HepG2 (cell line): ENCODE results near the gene EPHA10. TPM values are rescaled to one million over a fixed set of nuclear protein-coding genes. Genes with fewer than 3 reads are reported as not detected.

Experiments
- ATAC-seq: fragments of 200-7000 bp; cut with Tn5 transposase; 3 replicates; pipeline ENCODE4 v1.9.1; 2020; ENCODE audit warnings: mild to moderate bottlenecking, moderate library complexity
- BruUV-seq: library from RNA; stranded (reverse); fragments of 400-500 nt; replicated peaks from 2 replicates; lab custom pipeline; 2021; lab: Mats Ljungman, UMichigan
- CTCF ChIA-PET: fragments of 300-600 bp; formaldehyde crosslinking; extraction: SDS; loops from one replicate; lab custom pipeline; 2021; ENCODE audit warnings: low total read pairs, inconsistent platforms, low intra/inter-chr PET ratio; lab: Yijun Ruan, JAX
- POLR2A ChIA-PET: fragments of 350-600 bp; sonication (Branson Sonifier 250); formaldehyde crosslinking; loops from one replicate; lab custom pipeline; 2020; ENCODE audit warnings: antibody characterized with exemption, inconsistent platforms; lab: Yijun Ruan, JAX
- DNase-seq: peaks from one replicate; pipeline ENCODE4 v3.0.0-alpha.2; 2015; ENCODE audit warnings: low spot score
- FAIRE-seq: peaks from 3 replicates; lab custom pipeline; 2011; peaks lifted over from hg19 to GRCh38; lab: Jason Lieb, UNC
- H2AFZ ChIP-seq: one replicate; pipeline ENCODE4 v1.6.1; 2011; ENCODE audit warnings: low read length, inconsistent platforms
- H3K27ac ChIP-seq: fragments of 300-600 bp; 3 replicates; pipeline ENCODE4 v1.8.0; 2011; ENCODE audit warnings: mixed run types, mild to moderate bottlenecking, mixed read lengths, low read length, inconsistent platforms; ENCODE audit not compliant: insufficient read depth; ENCODE audit errors: extremely low read length
- H3K27me3 ChIP-seq, 2 experiments: fragments of 200-600 bp in 1 of 2; 2 replicates in 1 of 2; 3 replicates in 1 of 2; pipeline versions ENCODE4 v1.6.0 to v1.8.0; 2011; ENCODE audit warnings: low read length in 2 of 2, mild to moderate bottlenecking in 2 of 2, moderate library complexity in 2 of 2, inconsistent platforms in 1 of 2; ENCODE audit not compliant: insufficient read depth in 2 of 2, control insufficient read depth in 1 of 2
- H3K36me3 ChIP-seq, 2 experiments: fragments of 200-600 bp in 1 of 2; replicated peaks in 1 of 2; 2 replicates in 1 of 2; 3 replicates in 1 of 2; pipeline versions ENCODE4 v1.5.1 to v1.8.0; 2011; ENCODE audit warnings: low read length in 2 of 2, inconsistent platforms in 1 of 2; ENCODE audit not compliant: insufficient read depth in 2 of 2, control insufficient read depth in 1 of 2
- H3K4me1 ChIP-seq: 2 replicates; pipeline ENCODE4 v1.5.1; 2012; ENCODE audit warnings: low read length, inconsistent platforms; ENCODE audit not compliant: insufficient read depth
- H3K4me2 ChIP-seq: 2 replicates; pipeline ENCODE4 v1.6.0; 2011; ENCODE audit warnings: low read depth, low read length, inconsistent platforms
- H3K4me3 ChIP-seq, 3 experiments: fragments of 200-600 bp in 1 of 3; sonication (generic), shearing (Covaris generic) in 1 of 3; replicated peaks in 1 of 3; 2 replicates each; pipeline ENCODE4 v1.5.1; 2011 to 2016; ENCODE audit warnings: low read length in 3 of 3, inconsistent platforms in 2 of 3, low read depth in 2 of 3, mild to moderate bottlenecking in 2 of 3, control low read depth in 1 of 3, mixed read lengths in 1 of 3; ENCODE audit not compliant: insufficient read depth in 1 of 3
- H3K79me2 ChIP-seq: one replicate; pipeline ENCODE4 v1.6.1; 2011; ENCODE audit warnings: low read length, inconsistent platforms; ENCODE audit not compliant: insufficient read depth
- H3K9ac ChIP-seq: 2 replicates; pipeline ENCODE4 v1.6.0; 2011; ENCODE audit warnings: mild to moderate bottlenecking, low read depth, low read length, inconsistent platforms; ENCODE audit not compliant: insufficient read depth
- H3K9me3 ChIP-seq: 2 replicates; pipeline ENCODE4 v1.5.1; 2012; ENCODE audit warnings: mild to moderate bottlenecking, low read length
- H4K20me1 ChIP-seq: 2 replicates; pipeline ENCODE4 v1.6.0; 2011; ENCODE audit warnings: inconsistent platforms, mild to moderate bottlenecking, low read length, moderate library complexity; ENCODE audit not compliant: insufficient read depth
- CENPT ChIP-seq: sonication (generic); formaldehyde crosslinking; IDR thresholded peaks from 2 replicates; pipeline ENCODE4 v1.8.0; 2022; ENCODE audit warnings: low read depth, mild to moderate bottlenecking, moderate library complexity, missing genetic modification reagents
- DNMT3B ChIP-seq: conservative IDR thresholded peaks from 2 replicates; pipeline ENCODE4 v1.6.1; 2016; ENCODE audit warnings: missing biosample characterization, control low read depth
- EZH2 ChIP-seq: conservative IDR thresholded peaks from 2 replicates; pipeline ENCODE4 v1.6.1; 2012; ENCODE audit warnings: mild to moderate bottlenecking, low read depth, low read length, moderate library complexity
- ISX ChIP-seq: sonication (generic); formaldehyde crosslinking; conservative IDR thresholded peaks from 2 replicates; pipeline ENCODE4 v1.5.0; 2020; ENCODE audit warnings: missing genetic modification reagents
- KLF11 ChIP-seq: IDR thresholded peaks from 2 replicates; pipeline ENCODE4 v1.6.1; 2016; ENCODE audit warnings: missing compliant biosample characterization
- KLF12 ChIP-seq: sonication (generic); formaldehyde crosslinking; IDR thresholded peaks from 2 replicates; pipeline ENCODE4 v1.4.0; 2020; ENCODE audit warnings: missing genetic modification reagents, borderline replicate concordance
- PHB2 ChIP-seq: fragments of 450-650 bp; IDR thresholded peaks from 2 replicates; pipeline ENCODE4 v1.6.1; 2018; ENCODE audit not compliant: partially characterized antibody
- SAFB2 ChIP-seq: sonication (generic); formaldehyde crosslinking; IDR thresholded peaks from 2 replicates; pipeline ENCODE4 v1.5.1; 2020; ENCODE audit warnings: missing genetic modification reagents, low read depth, mild to moderate bottlenecking, borderline replicate concordance
- SMAD1 ChIP-seq: sonication (generic); formaldehyde crosslinking; IDR thresholded peaks from 2 replicates; pipeline ENCODE4 v1.4.0; 2020; ENCODE audit warnings: missing genetic modification reagents, low read depth, mild to moderate bottlenecking, borderline replicate concordance
- STAT5B ChIP-seq: sonication (generic); formaldehyde crosslinking; IDR thresholded peaks from 2 replicates; pipeline ENCODE4 v1.4.0; 2020; ENCODE audit warnings: missing genetic modification reagents
- ZBTB3 ChIP-seq: sonication (generic); formaldehyde crosslinking; IDR thresholded peaks from 2 replicates; pipeline ENCODE4 v1.4.0; 2020; ENCODE audit warnings: low read depth, mild to moderate bottlenecking, moderate library complexity, missing genetic modification reagents, borderline replicate concordance
- ZNF143 ChIP-seq: sonication (generic); formaldehyde crosslinking; IDR thresholded peaks from 2 replicates; pipeline ENCODE4 v1.4.0; 2020; ENCODE audit warnings: missing genetic modification reagents
- ZNF354B ChIP-seq: sonication (generic); formaldehyde crosslinking; IDR thresholded peaks from 2 replicates; pipeline ENCODE4 v1.8.0; 2022; ENCODE audit warnings: mild to moderate bottlenecking, missing genetic modification reagents
- ZNF501 ChIP-seq: sonication (generic); formaldehyde crosslinking; IDR thresholded peaks from 2 replicates; pipeline ENCODE4 v1.5.1; 2020; ENCODE audit warnings: mild to moderate bottlenecking, moderate library complexity, missing genetic modification reagents
- ZSCAN22 ChIP-seq: sonication (generic); formaldehyde crosslinking; IDR thresholded peaks from 2 replicates; pipeline ENCODE4 v1.4.0; 2020; ENCODE audit warnings: mild to moderate bottlenecking, missing genetic modification reagents
- WGBS: methylation state at CpG from one replicate; pipeline ENCODE4 v1.1.6; 2017; ENCODE audit warnings: low lambda C conversion rate; 5-methylcytosine and 5-hydroxymethylcytosine counted together
- in situ Hi-C: cut with HindIII; loops from 2 replicates; pipeline ENCODE4 v1.10.0; 2017; ENCODE audit warnings: low pct_unique_long_range_greater_than_20kb; ENCODE audit not compliant: extremely low pct_ligation_motif_present
- intact Hi-C: fragments of 100-400 bp; cut with micrococcal nuclease; formaldehyde crosslinking; loops from one replicate; pipeline ENCODE4 v1.10.0; 2022; ENCODE audit not compliant: unreplicated experiment
- polyA plus RNA-seq, 8 experiments: library from polyadenylated mRNA; depleted of rRNA in 3 of 8; stranded (reverse) in 7 of 8; unstranded in 1 of 8; fragments of >200 nt; fragmentation: Illumina TruSeq in 4 of 8; extraction: Trizol in 4 of 8; gene quantifications; 2 replicates each; pipeline versions ENCODE4 v1.2.1 to v1.2.3, GENCODE V29; 2011 to 2016; ENCODE audit warnings: low read depth in 4 of 8, missing spikeins in 1 of 8, mixed read lengths in 1 of 8; ENCODE audit not compliant: insufficient read depth in 1 of 8
- total RNA-seq, 5 experiments: library from RNA; depleted of rRNA; stranded (reverse); fragments of >200 nt; fragmentation: Illumina TruSeq; extraction: Trizol; gene quantifications; 2 replicates each; pipeline ENCODE4 v1.2.3, GENCODE V29; 2016; ENCODE audit warnings: low read depth in 1 of 5
- TF ChIP-seq, protein P1 (sequence below): IDR thresholded peaks from 2 replicates; pipeline ENCODE4 v1.6.1; 2016; ENCODE audit warnings: low read depth, control low read depth
- TF ChIP-seq, protein P2 (sequence below): sonication (generic); formaldehyde crosslinking; IDR thresholded peaks from 2 replicates; pipeline ENCODE4 v1.5.0; 2020; ENCODE audit warnings: mild to moderate bottlenecking, missing genetic modification reagents
- TF ChIP-seq, protein P3 (sequence below): sonication (generic); formaldehyde crosslinking; IDR thresholded peaks from 2 replicates; pipeline ENCODE4 v1.4.0; 2020; ENCODE audit warnings: mild to moderate bottlenecking, missing genetic modification reagents

The EPHA10 gene
- total and polyA plus RNA-seq, 2 of the 13 experiments (the other 11 are each of a cell fraction or from before 2014, with no cell fraction given), result 0.11 to 0.58 TPM

GRCh38 chr1:37708471-37708870 is 56.4 kb downstream of the EPHA10 start:
- Histone ChIP-seq H3K36me3 (peaks cover 17 to 52% of the 10 kb centered on the region in 2 experiments), H3K27ac (no peak overlapping the region), H3K79me2 (no peaks in the 10 kb centered on the region), H2AFZ (no peak overlapping the region), H3K4me3 (no peak overlapping the region), H3K27me3 (no peaks in the 10 kb centered on the region), H3K4me1 (no peaks in the 10 kb centered on the region), H3K4me2 (no peak overlapping the region), H3K9ac (no peak overlapping the region), H4K20me1 (no peaks in the 10 kb centered on the region), H3K9me3 (no peaks in the 10 kb centered on the region)
- in situ Hi-C loops (no loop called here), intact Hi-C loops (no loop called here)
- POLR2A ChIA-PET, result no interaction called here
- ATAC-seq (no peak), DNase-seq (no peak), FAIRE-seq (no peak)
- no TSS peak for BruUV-seq
- 94% methylated on average over 4 of the region's 4 CpGs for WGBS
- CTCF ChIA-PET, result no interaction called here
- no peak for TF ChIP-seq ZBTB3 (CRISPR knock-in tag)
- no peak for TF ChIP-seq PHB2
- no peak for TF ChIP-seq ZNF501
- no peak for TF ChIP-seq ZNF354B (CRISPR knock-in tag)
- no peak for TF ChIP-seq SMAD1 (CRISPR knock-in tag)
- TF ChIP-seq, protein P1, sequence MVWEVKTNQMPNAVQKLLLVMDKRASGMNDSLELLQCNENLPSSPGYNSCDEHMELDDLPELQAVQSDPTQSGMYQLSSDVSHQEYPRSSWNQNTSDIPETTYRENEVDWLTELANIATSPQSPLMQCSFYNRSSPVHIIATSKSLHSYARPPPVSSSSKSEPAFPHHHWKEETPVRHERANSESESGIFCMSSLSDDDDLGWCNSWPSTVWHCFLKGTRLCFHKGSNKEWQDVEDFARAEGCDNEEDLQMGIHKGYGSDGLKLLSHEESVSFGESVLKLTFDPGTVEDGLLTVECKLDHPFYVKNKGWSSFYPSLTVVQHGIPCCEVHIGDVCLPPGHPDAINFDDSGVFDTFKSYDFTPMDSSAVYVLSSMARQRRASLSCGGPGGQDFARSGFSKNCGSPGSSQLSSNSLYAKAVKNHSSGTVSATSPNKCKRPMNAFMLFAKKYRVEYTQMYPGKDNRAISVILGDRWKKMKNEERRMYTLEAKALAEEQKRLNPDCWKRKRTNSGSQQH (CRISPR knock-in tag), result no peak
- TF ChIP-seq SAFB2 (CRISPR knock-in tag), result no peak
- TF ChIP-seq DNMT3B, result no peak
- TF ChIP-seq KLF12, result no peak
- TF ChIP-seq STAT5B (CRISPR knock-in tag), result no peak
- TF ChIP-seq EZH2, result no peak
- TF ChIP-seq, protein P2, sequence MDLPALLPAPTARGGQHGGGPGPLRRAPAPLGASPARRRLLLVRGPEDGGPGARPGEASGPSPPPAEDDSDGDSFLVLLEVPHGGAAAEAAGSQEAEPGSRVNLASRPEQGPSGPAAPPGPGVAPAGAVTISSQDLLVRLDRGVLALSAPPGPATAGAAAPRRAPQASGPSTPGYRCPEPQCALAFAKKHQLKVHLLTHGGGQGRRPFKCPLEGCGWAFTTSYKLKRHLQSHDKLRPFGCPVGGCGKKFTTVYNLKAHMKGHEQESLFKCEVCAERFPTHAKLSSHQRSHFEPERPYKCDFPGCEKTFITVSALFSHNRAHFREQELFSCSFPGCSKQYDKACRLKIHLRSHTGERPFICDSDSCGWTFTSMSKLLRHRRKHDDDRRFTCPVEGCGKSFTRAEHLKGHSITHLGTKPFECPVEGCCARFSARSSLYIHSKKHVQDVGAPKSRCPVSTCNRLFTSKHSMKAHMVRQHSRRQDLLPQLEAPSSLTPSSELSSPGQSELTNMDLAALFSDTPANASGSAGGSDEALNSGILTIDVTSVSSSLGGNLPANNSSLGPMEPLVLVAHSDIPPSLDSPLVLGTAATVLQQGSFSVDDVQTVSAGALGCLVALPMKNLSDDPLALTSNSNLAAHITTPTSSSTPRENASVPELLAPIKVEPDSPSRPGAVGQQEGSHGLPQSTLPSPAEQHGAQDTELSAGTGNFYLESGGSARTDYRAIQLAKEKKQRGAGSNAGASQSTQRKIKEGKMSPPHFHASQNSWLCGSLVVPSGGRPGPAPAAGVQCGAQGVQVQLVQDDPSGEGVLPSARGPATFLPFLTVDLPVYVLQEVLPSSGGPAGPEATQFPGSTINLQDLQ (CRISPR knock-in tag), result no peak
- no peak for TF ChIP-seq CENPT
- no peak for TF ChIP-seq KLF11
- TF ChIP-seq, protein P3, sequence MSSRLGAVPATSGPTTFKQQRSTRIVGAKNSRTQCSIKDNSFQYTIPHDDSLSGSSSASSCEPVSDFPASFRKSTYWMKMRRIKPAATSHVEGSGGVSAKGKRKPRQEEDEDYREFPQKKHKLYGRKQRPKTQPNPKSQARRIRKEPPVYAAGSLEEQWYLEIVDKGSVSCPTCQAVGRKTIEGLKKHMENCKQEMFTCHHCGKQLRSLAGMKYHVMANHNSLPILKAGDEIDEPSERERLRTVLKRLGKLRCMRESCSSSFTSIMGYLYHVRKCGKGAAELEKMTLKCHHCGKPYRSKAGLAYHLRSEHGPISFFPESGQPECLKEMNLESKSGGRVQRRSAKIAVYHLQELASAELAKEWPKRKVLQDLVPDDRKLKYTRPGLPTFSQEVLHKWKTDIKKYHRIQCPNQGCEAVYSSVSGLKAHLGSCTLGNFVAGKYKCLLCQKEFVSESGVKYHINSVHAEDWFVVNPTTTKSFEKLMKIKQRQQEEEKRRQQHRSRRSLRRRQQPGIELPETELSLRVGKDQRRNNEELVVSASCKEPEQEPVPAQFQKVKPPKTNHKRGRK (CRISPR knock-in tag), result no peak
- no peak for TF ChIP-seq ISX (CRISPR knock-in tag)
- TF ChIP-seq ZSCAN22 (CRISPR knock-in tag), result no peak
- TF ChIP-seq ZNF143 (CRISPR knock-in tag), result no peak
